DMS153 (cell line): Measurements from ENCODE around the gene MTHFR.
"Not testable (repeated sequence)": the region's sequence is repeated elsewhere in the genome, so short reads cannot be mapped to it uniquely, and the experiment has no call there.

ENCODE experiments used
- DNase-seq: peaks from one replicate; lab custom pipeline; 2025; lab: John Stamatoyannopoulos, UW

Gene MTHFR

DNA sequence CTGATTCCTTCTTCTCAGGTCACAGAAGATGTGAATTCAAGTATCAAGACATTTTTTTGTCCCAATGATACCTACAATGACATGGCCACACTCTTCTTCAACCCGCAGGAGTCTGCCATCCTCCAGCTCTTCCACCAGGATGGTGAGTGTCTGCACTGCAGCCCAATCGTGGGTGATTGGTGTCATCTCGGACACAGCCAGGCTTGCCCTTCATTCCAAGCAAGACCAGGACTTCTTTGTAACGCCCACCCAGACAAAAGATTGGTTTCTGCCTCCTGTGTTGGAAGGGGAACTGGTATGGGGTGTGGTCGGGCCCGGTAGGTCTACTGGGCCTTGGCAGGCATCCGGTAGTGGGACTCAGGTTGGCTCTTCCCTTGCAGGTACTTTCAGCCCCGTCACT, 27.7 kb upstream of the MTHFR start:
- DNase-seq, result no peak

GRCh38 chr1:11831945-11832725, 26.4 kb upstream of the MTHFR start:
- no peak for DNase-seq

GRCh38 chr1:11828511-11828910, 22.7 kb upstream of the MTHFR start:
- no peak for DNase-seq

- DNase-seq, result no peak
These were observed 21.2 kb upstream of the MTHFR start for GRCh38 chr1:11826946-11827345.

DNA sequence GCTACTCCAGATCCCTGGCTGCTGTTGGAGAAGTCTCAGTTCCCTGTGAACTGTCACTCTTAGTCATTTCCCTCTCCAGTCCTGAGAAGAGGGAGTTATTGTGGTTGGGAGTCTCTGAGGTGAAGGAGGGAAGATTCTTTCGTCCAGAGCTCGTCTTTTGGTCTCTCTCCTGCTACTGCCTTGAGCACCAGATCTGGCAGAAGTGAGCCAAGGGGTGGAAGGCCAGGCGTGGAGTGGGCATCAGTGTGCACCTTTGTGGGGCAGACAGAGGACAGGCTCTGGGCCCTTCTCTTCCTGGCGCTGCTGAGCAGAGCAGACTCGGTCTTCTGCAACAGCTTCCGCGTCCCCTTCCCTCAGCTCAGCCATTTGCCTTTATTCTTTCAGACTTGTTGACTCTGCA, 19.4 kb upstream of the MTHFR start:
- DNase-seq, result no peak

- DNase-seq, result no peak
These were observed 17.8 kb upstream of the MTHFR start for GRCh38 chr1:11823366-11824137.

DNA sequence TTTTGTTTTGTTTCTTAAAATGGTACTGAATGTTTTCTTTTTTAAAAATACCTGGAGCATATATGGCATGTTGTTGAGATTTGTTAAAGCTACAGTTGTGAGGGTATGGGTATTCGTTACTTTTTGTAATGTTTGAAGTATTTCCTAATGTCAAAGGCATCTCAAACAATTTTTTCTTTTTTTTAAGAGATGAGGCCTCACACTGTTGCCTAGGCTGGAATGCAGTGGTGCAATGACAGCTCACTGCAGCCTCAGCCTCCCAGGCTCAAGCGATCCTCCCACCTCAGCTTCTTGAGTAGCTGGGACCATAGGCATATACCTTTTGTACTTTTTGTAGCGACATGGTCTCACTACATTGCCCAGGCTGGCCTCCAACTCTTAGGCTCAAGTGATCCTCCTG, 16.3 kb upstream of the MTHFR start:
- DNase-seq, result no peak

- DNase-seq, result no peak
These were observed 11.4 kb upstream of the MTHFR start for GRCh38 chr1:11817192-11817591.

GRCh38 chr1:11813021-11813420, 7.3 kb upstream of the MTHFR start:
- DNase-seq, result no peak

DNA sequence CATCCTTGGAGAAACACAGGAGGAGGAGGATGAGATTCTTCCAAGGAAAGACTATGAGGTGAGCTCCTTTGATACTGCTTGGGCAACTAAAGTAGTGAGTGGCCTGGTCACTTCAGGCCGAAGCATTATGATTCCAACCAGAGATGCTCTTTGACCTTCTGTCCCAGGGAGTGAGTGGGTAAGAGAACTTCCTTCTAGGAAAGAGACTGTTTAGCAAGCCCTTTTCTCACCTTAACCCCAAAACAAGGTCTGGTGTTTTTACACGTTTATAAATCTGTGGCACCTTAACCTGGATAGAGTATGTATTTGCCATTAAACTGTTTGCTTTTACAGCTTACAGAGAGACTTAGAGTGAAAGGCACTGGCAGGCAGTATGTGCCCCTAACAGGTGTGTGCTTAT, 1.4 kb upstream of the MTHFR start:
- DNase-seq, result no peak

DNA sequence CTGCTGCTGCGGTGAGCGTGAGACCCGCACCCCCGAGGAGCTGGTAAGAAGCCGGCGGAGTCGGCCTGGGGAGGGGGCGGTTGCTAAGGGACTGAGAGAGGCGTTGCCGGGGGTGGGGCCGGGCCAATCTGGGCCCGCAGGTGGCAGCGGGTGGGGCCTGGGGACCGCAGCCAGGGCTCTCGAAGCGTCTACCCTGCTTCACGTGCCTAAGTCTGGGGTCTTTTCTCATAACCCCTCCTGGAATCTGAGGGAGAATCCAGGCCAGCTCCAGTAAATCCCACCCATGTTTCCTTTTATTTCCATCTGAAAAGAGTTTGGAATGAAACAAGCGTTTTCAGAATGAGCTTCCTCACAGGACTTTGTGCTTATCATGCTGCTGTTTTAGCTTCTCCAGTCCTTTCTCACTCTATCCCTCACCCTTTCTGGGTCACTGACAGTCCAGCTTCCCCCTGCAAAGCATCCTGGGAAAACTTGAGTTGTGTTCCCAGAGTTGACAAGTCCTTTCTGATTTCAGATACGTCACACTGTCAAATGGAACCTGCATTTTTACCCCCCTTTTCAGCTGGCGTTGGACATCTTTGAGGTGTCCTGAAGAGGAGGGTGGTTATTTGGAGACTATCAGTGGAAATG, 658 bp upstream of the MTHFR start:
- DNase-seq, result no peak

DNA sequence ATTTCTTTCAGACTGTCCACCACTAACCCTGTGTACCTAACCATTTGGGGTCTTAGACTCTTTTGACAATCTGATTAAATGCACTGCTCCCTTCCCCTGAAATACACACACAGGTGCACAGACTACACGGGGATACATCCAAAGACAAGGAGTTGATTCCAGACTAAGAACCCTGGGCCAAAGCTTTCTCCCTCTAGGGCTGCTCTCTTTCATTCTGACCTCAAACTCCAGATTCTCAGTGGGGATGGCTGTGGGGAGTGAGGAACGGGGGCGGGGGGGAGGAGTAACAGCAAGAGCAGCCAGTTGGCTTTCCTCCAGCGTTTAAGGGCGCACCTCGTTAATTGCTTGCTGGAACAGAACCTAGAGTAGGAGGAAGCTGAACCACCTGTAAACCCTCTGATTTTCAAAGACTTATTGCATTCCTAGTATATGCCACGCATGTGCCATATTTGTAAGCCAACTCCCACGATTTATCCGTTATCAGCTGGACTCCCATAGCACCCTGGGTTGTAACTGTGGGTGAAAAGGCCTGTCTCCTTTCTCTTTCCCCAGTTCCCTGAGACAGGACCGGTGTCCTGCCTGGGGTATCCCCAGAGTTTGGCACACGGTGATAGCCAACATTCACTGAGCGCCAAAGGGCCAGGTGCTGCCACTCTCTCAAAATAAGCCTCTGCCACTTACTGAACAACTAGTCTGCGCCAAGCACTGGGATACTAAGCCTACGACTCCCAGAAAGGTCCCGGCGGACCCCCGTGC, 920 bp downstream of the MTHFR start:
- peak; percentile 60 for DNase-seq

DNA sequence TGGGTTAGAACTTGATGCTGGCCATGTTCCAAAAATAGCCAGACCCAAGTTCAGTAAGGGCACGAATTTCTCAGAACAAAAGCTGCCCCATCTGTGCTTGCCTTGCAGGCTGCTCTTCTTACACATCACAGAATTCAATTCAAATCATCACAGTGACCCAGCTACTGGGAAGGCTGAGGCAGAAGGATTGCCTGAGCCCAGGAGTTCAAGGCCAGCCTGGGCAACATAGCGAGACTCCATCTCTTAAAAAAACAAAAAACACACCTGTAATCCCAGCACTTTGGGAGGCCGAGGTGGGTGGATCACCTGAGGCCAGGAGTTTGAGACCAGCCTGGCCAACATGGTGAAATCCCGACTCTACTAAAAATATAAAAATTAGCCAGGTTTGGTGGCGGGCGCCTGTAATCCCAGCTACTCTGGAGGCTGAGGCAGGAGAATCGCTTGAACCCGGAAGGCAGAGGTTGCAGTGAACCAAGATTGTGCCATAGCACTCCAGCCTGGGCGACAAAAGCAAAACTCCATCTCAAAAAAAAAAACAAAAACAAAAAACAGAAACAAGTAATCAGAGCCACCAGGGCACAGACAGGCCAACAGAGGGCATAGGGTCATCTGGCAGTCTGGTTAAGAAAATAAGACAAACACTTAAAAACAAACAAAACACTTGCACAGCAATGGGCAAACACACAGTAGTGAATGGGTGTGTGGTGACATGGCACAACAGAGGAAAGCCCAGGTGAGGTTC, 1.7 kb downstream of the MTHFR start:
- not testable (repeated sequence) for DNase-seq

DNA sequence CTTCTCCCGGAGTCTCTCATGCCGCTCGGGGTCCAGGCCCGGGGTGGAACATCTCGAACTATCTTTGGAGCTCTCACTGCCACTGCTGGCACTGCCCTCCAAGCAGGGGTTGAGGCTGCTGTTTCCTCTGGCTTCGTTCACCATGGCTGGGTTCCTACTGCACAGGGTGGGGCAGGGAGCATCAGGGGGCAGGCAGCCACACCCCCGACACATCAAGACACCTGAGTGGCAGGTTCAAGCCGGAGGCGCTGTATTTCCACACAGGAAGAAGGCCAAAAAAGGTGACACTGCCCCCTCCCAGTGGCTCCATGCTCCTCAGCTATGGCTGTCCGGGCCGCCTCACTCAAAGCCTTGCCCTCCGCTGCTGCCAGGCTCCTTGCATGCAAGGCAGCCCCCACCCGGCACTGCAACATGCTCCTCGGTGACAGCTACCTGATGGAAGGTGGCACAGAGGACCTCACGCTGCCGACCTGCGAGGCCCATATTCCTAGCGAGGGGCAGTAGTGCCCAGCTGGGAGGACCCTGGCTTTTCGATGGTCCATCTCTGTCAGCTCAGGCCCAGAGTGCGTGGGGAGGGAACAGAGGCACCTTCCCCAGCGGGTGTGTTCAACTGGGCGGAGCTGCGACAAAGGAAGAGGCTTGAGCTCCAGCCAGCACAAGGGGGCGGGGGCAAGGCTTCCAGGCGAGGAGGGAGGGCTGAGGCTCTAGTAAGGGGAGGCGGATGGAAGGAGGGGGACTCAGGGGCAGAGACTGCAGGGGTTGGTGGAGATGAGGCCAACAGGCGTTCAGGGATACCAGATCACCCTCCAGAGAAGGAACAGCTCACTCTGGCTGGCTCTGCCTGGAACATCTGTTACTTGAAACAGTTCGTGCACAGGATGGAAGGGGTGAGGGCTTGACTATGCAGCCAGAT, 2.5 kb downstream of the MTHFR start:
- peak; percentile 65 for DNase-seq

- DNase-seq, result no peak
These were observed 3.2 kb downstream of the MTHFR start for GRCh38 chr1:11802616-11802972.

DNA sequence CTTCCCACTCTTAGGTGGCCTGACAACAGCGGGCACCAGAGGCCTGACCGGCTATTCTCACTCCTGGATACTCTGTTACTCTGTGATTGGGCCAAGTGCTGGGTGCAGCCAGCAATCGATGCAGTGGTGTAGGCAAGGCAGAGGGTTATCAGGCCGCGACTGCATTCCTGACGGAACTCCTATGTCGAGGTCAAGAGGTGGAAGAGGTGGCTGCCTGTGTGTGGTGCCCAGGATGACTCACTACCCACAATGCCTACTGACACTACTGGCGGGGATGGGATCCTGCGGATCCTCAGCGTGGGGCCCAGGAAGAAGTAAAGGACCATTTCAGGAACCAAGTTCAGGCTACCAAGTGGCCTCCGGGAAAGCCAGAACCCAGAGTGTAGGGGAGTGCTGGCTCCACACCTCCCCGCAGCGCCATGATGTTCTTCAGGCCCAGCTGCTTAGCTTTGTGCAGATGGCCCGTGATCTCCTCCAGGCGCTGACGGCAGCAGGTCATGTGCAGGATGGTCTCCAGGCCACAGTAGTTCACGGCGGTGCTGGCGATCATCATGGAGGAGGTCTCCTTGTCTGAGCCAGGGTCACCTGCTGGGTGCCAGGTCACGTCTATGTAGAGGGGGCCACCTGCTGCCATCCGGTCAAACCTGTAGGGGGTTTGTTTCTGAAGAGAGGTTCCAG, 4.9 kb downstream of the MTHFR start:
- no peak for DNase-seq

DNA sequence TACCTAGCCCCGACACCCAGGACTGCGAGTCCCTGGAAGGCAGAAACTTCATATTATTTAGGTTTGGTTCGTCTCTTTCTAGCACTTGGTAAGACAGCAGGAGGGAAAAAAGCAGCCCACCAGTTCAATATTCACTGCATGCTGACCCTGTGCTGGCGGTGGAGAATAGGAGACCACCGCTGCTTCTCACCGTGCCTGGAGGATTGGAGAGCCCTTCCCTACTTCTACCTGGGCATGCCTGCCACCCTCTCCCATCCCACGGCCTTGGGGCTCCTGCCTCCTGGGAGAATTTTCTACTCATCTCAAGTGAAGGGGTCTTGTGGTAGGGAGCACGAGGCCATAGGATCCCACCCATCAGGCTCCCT, 5.4 kb downstream of the MTHFR start:
- no peak for DNase-seq

GRCh38 chr1:11799896-11800295, 5.9 kb downstream of the MTHFR start:
- DNase-seq, result no peak

DNA sequence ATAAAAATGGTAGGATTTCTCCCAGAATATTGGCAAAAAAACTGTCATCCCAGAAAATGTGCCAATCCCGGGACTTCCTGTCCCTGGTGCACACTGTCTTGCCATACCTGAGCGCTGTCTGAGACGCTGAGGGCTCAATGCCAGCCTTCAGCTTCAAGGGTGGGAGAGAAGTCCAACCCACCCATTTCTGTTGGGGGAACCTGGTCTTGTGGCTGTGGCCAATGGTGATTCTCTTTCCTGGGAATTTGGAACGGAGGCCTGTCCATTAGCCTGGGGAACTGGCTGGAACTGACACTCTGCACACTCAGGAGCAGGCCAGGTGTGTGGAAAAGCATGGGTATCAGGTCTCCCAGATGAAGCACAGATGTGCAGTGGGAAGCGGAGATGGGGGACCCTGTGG, 6.7 kb downstream of the MTHFR start:
- DNase-seq, result no peak
